AG09319 (cell line): ENCODE results near the gene EVA1A.
A peak's percentile ranks its signal among the peaks of the same experiment; 100 is the strongest.
"Not testable (repeated sequence)": the region's sequence is repeated elsewhere in the genome, so short reads cannot be mapped to it uniquely, and the experiment has no call there.

ENCODE experiments used
- DNase-seq: peaks from one replicate; pipeline ENCODE4 v3.0.0-alpha.2; 2010; ENCODE audit warnings: low read depth; ENCODE audit errors: extremely low read depth
- TF ChIP-seq, protein P1 (sequence below): IDR thresholded peaks from 2 replicates; pipeline ENCODE4 v1.5.1; 2011; ENCODE audit warnings: low read depth, mild to moderate bottlenecking, inconsistent platforms, low read length, moderate library complexity

EVA1A gene

DNA sequence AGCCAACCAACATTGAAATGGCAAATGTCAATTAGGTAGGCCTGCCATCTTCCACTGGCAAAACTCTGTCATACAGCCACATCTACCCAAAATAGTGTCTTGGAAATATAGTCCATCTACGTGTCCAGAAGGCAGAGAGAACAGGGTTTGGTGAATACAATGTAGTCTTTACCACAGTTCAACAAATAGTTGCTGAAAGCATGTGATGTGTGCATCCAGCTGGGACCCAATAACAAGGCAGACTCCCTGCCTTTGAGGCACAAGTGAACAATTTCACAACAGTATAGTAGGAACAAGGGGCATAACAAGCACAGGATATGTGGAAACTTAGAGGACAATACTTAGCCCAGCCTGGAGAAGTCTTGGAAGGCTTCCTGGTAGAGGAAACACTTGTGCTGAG is 72.6 kb downstream of the EVA1A start:
- TF ChIP-seq, protein P1, sequence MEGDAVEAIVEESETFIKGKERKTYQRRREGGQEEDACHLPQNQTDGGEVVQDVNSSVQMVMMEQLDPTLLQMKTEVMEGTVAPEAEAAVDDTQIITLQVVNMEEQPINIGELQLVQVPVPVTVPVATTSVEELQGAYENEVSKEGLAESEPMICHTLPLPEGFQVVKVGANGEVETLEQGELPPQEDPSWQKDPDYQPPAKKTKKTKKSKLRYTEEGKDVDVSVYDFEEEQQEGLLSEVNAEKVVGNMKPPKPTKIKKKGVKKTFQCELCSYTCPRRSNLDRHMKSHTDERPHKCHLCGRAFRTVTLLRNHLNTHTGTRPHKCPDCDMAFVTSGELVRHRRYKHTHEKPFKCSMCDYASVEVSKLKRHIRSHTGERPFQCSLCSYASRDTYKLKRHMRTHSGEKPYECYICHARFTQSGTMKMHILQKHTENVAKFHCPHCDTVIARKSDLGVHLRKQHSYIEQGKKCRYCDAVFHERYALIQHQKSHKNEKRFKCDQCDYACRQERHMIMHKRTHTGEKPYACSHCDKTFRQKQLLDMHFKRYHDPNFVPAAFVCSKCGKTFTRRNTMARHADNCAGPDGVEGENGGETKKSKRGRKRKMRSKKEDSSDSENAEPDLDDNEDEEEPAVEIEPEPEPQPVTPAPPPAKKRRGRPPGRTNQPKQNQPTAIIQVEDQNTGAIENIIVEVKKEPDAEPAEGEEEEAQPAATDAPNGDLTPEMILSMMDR, result no peak
- no peak for DNase-seq

DNA sequence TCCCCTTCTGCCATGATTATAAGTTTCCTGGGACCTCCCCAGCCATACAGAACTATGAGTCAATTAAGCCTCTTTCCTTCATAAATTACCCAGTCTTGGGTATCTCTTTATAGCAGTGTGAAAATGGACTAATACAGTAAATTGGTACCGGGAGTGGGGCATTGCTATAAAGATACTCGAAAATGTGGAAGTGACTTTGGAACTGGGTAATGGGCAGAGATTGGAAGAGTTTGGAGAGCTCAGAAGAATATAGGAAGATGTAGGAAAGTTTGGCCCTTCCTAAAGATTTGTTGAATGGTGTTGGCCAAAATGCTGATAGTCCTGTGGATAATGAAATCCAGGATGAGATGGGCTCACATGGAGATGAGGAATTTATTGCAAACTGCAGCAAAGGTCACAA is 74.0 kb downstream of the EVA1A start:
- DNase-seq, result not testable (repeated sequence)

DNA sequence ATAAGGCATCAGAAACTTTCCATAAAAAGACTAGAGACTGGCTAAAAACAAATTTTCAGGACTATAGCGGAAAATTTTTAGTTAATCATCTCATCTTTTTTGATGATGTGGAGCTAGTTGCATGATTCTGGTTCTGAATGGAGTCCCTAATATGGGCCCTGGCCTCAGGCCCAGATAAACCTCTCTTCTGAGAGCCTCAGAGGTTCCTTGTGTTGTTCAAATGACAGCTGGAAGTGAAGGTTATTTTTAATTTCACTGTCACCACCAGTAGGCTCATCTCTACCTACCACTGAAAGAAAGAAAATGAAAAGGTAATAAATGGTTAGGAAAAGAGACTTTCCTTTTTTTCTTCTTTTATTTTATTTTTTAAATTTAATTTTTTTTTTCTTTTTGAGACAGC is 75.9 kb downstream of the EVA1A start:
- TF ChIP-seq, protein P1, result no peak
- no peak for DNase-seq

DNA sequence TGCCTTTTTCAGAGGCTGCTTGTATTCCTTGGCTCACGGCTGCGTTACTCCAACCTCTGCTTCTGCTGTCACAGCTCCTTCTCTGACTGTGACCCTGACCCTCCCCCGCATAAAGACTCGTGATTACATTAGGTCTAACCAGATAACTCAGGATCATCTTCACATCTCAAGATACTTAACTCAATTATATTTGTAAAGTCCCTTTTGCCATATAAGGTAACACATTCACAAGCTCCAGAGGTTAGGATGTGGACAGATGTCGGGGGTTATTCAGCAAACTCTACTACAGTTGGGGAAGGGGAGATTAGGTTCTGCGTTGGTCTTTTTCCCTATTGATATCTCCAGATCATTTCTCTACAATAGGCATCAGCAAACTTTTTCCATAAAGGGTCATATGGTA is 76.9 kb downstream of the EVA1A start:
- TF ChIP-seq, protein P1, result no peak
- DNase-seq, result no peak

DNA sequence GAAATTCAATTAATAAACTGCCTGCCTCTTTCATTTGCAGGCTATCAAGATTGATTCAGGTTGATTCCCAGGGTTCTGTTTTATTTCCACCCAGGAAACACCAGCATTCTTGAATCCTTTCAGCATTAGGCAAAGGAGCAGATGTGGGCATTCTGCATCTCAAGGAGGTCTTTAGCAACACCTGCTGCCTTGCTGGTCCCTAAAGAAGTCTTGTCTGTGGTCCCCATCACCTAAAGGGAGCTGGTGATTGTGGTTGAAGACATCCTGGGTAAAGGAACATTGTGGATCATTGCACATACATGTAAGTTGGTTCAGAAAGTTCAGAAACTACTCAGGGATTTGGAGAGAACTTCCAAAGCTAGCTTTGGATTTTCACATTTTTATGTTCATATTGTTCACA is 78.3 kb downstream of the EVA1A start:
- TF ChIP-seq, protein P1, result no peak
- no peak for DNase-seq

DNA sequence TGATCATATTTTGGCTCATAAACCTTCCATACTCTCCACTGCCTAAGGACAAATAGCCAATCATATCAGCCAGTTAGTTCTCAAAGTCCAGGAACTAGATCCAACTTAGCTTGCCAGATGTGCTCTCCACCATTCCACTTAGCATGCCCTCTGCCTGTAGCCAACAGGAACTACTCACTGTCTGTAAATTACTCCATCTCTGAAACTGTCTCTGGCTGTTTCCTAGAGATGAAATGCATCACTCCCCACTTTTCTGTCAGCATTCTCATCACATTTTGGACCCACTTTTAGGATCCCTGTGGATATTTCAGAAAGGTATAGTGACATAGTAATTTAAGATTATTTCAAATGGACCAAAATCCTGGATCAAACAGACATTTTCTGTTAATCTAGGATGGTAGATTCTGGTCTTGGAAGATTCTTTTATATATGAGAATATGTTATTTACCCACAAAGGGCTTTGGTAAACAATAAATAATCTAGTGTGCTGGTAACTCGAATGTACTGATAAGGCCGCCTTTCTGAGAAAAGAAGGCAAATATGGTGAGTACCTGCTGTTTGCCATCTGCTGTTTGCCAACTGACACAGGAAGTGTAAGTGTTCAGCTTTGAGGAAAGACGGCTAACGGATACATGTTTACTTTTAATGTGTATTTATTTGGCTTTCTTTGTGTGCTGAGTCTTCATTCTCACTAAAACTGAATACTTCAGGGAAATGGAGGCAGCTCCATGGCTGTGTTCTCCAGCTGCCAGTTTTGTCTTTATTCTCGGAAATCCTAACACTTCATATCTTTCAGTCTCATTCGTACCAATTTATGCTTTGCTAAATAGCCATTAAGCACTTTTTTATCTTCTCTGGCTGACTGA is 79.5 kb downstream of the EVA1A start:
- TF ChIP-seq, protein P1, result peak; percentile 45
- DNase-seq, result no peak

DNA sequence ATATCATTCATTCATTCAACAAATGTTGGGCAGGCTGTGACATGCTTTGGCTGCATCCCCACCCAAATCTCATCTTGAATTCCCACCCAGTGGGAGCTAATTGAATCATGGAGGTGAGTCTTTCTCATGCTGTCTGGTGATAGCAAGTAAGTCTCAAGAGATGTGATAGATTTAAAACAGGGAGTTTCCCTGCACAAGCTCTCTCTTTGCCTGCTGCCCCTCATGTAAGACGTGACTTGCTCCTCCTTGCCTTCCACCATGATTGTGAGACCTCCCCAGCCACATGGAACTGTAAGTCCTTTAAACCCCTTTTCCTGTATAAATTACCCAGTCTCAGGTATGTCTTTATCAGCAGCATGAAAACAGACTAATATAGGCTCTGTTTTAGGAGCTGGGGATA is 83.0 kb downstream of the EVA1A start:
- not testable (repeated sequence) for DNase-seq

DNA sequence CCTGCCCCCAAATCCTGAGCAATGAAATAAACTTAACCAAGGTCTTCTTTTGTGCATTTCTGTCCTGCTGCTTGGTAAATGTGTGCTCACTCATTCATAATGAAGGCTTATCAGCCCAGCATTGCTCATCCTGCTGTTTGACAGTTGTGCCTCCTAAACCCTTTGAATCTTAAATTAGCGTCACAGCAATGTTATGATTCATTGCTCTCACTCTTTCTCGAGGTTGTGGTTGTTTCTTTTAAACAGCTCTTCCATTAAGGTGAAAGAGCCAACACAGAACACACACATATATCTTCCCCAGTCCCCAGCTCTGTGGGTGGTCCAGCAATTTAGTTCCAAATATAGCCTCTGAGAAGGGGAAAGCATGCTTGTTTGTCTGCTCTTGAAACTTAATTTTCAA is 84.0 kb downstream of the EVA1A start:
- TF ChIP-seq, protein P1, result no peak
- DNase-seq, result no peak
